Trophoblast cell (in vitro differentiated cells and primary cell): ENCODE results near the gene UAP1.
"Not testable (repeated sequence)": the region's sequence is repeated elsewhere in the genome, so short reads cannot be mapped to it uniquely, and the experiment has no call there.

Experiments
- DNase-seq, 2 donors: peaks; one replicate each; pipeline ENCODE4 v3.0.0-alpha.2; 2016
- H2AFZ ChIP-seq: 2 replicates; pipeline ENCODE4 v1.6.1; 2013; ENCODE audit warnings: low read length, moderate library complexity, mild to moderate bottlenecking; ENCODE audit not compliant: insufficient read depth, poor library complexity
- H2AK5ac ChIP-seq: 2 replicates; pipeline ENCODE4 v1.6.1; 2013; ENCODE audit warnings: mild to moderate bottlenecking, low read length
- H2BK120ac ChIP-seq: 2 replicates; pipeline ENCODE4 v1.6.1; 2013; ENCODE audit warnings: low read length, mild to moderate bottlenecking, moderate library complexity; ENCODE audit not compliant: insufficient read depth, poor library complexity
- H2BK12ac ChIP-seq: 2 replicates; pipeline ENCODE4 v1.6.1; 2013; ENCODE audit warnings: mild to moderate bottlenecking, low read length, moderate library complexity
- H2BK5ac ChIP-seq: 2 replicates; pipeline ENCODE4 v1.6.1; 2013; ENCODE audit warnings: low read length, low read depth, moderate library complexity, mild to moderate bottlenecking; ENCODE audit not compliant: poor library complexity
- H3K14ac ChIP-seq: 2 replicates; pipeline ENCODE4 v1.6.1; 2013; ENCODE audit warnings: mild to moderate bottlenecking, low read length
- H3K18ac ChIP-seq: 2 replicates; pipeline ENCODE4 v1.6.1; 2013; ENCODE audit warnings: mild to moderate bottlenecking, low read length
- H3K23ac ChIP-seq: 2 replicates; pipeline ENCODE4 v1.6.1; 2013; ENCODE audit warnings: low read length
- H3K27ac ChIP-seq: 2 replicates; pipeline ENCODE4 v1.5.1; 2013; ENCODE audit warnings: low read depth, mild to moderate bottlenecking, inconsistent platforms, low read length, moderate library complexity
- H3K27me3 ChIP-seq: 2 replicates; pipeline ENCODE4 v1.6.1; 2013; ENCODE audit warnings: inconsistent platforms, mild to moderate bottlenecking, low read length, moderate library complexity; ENCODE audit not compliant: insufficient read depth
- H3K36me3 ChIP-seq, 2 experiments: 1 replicate in 1 of 2; 2 replicates in 1 of 2; pipeline ENCODE4 v1.6.1; 2013; ENCODE audit warnings: low read length in 2 of 2, mild to moderate bottlenecking in 2 of 2, moderate library complexity in 1 of 2; ENCODE audit not compliant: insufficient read depth in 2 of 2, control insufficient read depth in 1 of 2
- H3K4ac ChIP-seq: 2 replicates; pipeline ENCODE4 v1.6.1; 2013; ENCODE audit warnings: low read depth, mild to moderate bottlenecking, low read length, moderate library complexity
- H3K4me1 ChIP-seq, 2 experiments: 1 replicate in 1 of 2; 2 replicates in 1 of 2; pipeline ENCODE4 v1.6.1; 2013; ENCODE audit warnings: low read length in 2 of 2, mild to moderate bottlenecking in 2 of 2, moderate library complexity in 1 of 2; ENCODE audit not compliant: insufficient read depth in 2 of 2, control insufficient read depth in 1 of 2
- H3K4me2 ChIP-seq: 2 replicates; pipeline ENCODE4 v1.6.1; 2013; ENCODE audit warnings: inconsistent platforms, mild to moderate bottlenecking, low read length, moderate library complexity
- H3K4me3 ChIP-seq: 2 replicates; pipeline ENCODE4 v1.5.1; 2013; ENCODE audit warnings: mild to moderate bottlenecking, low read depth, low read length, inconsistent platforms
- H3K79me1 ChIP-seq: one replicate; pipeline ENCODE4 v1.6.1; 2013; ENCODE audit warnings: low read length
- H3K79me2 ChIP-seq: 2 replicates; pipeline ENCODE4 v1.6.1; 2013; ENCODE audit warnings: low read length, mild to moderate bottlenecking; ENCODE audit not compliant: control insufficient read depth, insufficient read depth, poor library complexity
- H3K9ac ChIP-seq: 2 replicates; pipeline ENCODE4 v1.6.1; 2013; ENCODE audit warnings: mild to moderate bottlenecking, low read length
- H3K9me3 ChIP-seq: 2 replicates; pipeline ENCODE4 v1.6.1; 2013; ENCODE audit warnings: low read depth, mild to moderate bottlenecking, control low read depth, inconsistent platforms, low read length; ENCODE audit not compliant: insufficient read depth
- H4K12ac ChIP-seq: 2 replicates; pipeline ENCODE4 v1.6.1; 2013; ENCODE audit warnings: low read depth, mild to moderate bottlenecking, low read length, moderate library complexity
- H4K8ac ChIP-seq: 2 replicates; pipeline ENCODE4 v1.6.1; 2013; ENCODE audit warnings: low read depth, mild to moderate bottlenecking, low read length, moderate library complexity
- H4K91ac ChIP-seq: one replicate; pipeline ENCODE4 v1.6.1; 2013; ENCODE audit warnings: low read depth, mild to moderate bottlenecking, low read length, moderate library complexity
- WGBS: extraction: QIAGEN DNeasy Blood & Tissue Kit; methylation state at CpG from one replicate; pipeline ENCODE4 v1.1.7; 2013; ENCODE audit warnings: missing lambda C conversion rate; ENCODE audit not compliant: insufficient read length, insufficient coverage; ENCODE audit errors: extremely low coverage; 5-methylcytosine and 5-hydroxymethylcytosine counted together

UAP1 gene

DNA sequence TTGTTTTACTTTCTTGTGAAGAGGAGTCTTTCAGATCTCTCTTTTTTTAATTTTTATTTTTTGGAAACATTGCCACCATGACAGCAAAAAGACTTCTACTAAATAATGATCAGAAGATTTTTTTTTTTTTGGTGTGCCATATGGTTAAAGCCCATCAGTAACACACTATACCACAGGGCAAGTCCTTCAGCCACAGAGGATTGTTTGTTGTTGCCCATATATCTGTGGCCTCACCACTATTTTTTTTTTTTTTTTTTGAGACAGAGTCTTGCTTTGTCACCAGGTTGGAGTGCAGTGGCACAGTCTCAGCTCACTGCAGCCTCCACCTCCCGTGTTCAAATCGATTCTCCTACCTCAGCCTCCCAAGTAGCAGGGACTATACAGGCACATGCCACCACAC lies 29.2 kb downstream of the UAP1 start:
- H3K36me3 ChIP-seq, result peaks cover 18 to 27% of the 10 kb centered on the region in 2 experiments
- no peaks in the 10 kb centered on the region for H3K27me3 ChIP-seq

GRCh38 chr1:162596514-162597170 lies 35.1 kb downstream of the UAP1 start:
- WGBS, result no CpG with 5 or more reads among the region's 2 CpGs
- no peak overlapping the region for H2AK5ac ChIP-seq
- H2BK120ac ChIP-seq, result no peak overlapping the region
- H3K27me3 ChIP-seq, result no peaks in the 10 kb centered on the region
- H2BK12ac ChIP-seq, result no peak overlapping the region
- H3K14ac ChIP-seq, result no peak overlapping the region
- no peak overlapping the region for H4K8ac ChIP-seq
- no peak overlapping the region for H4K91ac ChIP-seq
- no peaks in the 10 kb centered on the region for H3K79me1 ChIP-seq
- H3K9ac ChIP-seq, result no peak overlapping the region
- H2BK5ac ChIP-seq, result no peak overlapping the region
- no peak for DNase-seq
- no peaks in the 10 kb centered on the region for H3K79me2 ChIP-seq
- H3K18ac ChIP-seq, result no peak overlapping the region
- H3K4me1 ChIP-seq, result no peaks in the 10 kb centered on the region
- H4K12ac ChIP-seq, result no peak overlapping the region
- no peaks in the 10 kb centered on the region for H3K9me3 ChIP-seq
- no peak overlapping the region for H2AFZ ChIP-seq
- H3K27ac ChIP-seq, result no peak overlapping the region
- no peak overlapping the region for H3K4ac ChIP-seq
- H3K4me3 ChIP-seq, result no peak overlapping the region
- H3K36me3 ChIP-seq, result peaks cover 10 to 16% of the 10 kb centered on the region in 2 experiments
- no peak overlapping the region for H3K4me2 ChIP-seq
- H3K23ac ChIP-seq, result no peak overlapping the region

More for the DNA sequence above, 29.2 kb downstream of the UAP1 start:
- no peak overlapping the region for H4K91ac ChIP-seq
- no peak overlapping the region for H3K18ac ChIP-seq
- no peak overlapping the region for H3K9ac ChIP-seq
- no peak for DNase-seq
- no peak overlapping the region for H2BK120ac ChIP-seq
- no peak overlapping the region for H3K23ac ChIP-seq
- no peak overlapping the region for H2AFZ ChIP-seq
- H3K79me1 ChIP-seq, result no peaks in the 10 kb centered on the region
- no peaks in the 10 kb centered on the region for H3K4me1 ChIP-seq
- no peak overlapping the region for H2AK5ac ChIP-seq
- H3K4me2 ChIP-seq, result no peak overlapping the region
- no peak overlapping the region for H4K8ac ChIP-seq
- WGBS, result no CpG with 5 or more reads among the region's 2 CpGs
- no peak overlapping the region for H3K27ac ChIP-seq
- no peaks in the 10 kb centered on the region for H3K79me2 ChIP-seq
- no peak overlapping the region for H3K4ac ChIP-seq
- H3K4me3 ChIP-seq, result no peak overlapping the region
- H3K14ac ChIP-seq, result no peak overlapping the region
- H3K9me3 ChIP-seq, result no peaks in the 10 kb centered on the region
- H4K12ac ChIP-seq, result no peak overlapping the region
- H2BK5ac ChIP-seq, result no peak overlapping the region
- no peak overlapping the region for H2BK12ac ChIP-seq

DNA sequence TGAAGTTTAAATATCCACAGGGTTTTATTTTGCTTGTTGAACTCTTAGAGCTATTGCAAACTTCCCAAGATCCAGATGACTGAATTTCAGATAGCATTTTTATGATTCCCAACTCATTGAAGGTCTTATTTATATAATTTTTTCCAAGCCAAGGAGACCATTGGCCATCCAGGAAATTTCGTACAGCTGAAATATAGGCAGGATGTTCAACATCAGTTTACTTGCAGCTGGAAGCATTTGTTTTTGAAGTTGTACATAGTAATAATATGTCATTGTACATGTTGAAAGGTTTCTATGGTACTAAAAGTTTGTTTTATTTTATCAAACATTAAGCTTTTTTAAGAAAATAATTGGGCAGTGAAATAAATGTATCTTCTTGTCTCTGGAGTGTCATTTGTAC lies 37.9 kb downstream of the UAP1 start:
- no peak overlapping the region for H3K23ac ChIP-seq

GRCh38 chr1:162603117-162603516 lies 41.6 kb downstream of the UAP1 start:
- H3K4me2 ChIP-seq, H3K4ac ChIP-seq, H4K12ac ChIP-seq, H3K27ac ChIP-seq, H2BK12ac ChIP-seq, H4K91ac ChIP-seq, H2AK5ac ChIP-seq, H2BK5ac ChIP-seq, H2BK120ac ChIP-seq, H3K9ac ChIP-seq, H3K79me2 ChIP-seq, H3K36me3 ChIP-seq, H3K18ac ChIP-seq, H3K14ac ChIP-seq, H4K8ac ChIP-seq, H3K4me3 ChIP-seq, H3K23ac ChIP-seq, DNase-seq, H3K9me3 ChIP-seq, H3K4me1 ChIP-seq, H2AFZ ChIP-seq, H3K27me3 ChIP-seq, H3K79me1 ChIP-seq: not testable (repeated sequence)
- no CpG with 5 or more reads among the region's 2 CpGs for WGBS

More for the DNA sequence above, 37.9 kb downstream of the UAP1 start:
- no peak overlapping the region for H2AK5ac ChIP-seq
- no peak overlapping the region for H3K4me3 ChIP-seq
- no peaks in the 10 kb centered on the region for H3K79me1 ChIP-seq
- no peak overlapping the region for H3K4ac ChIP-seq
- H3K14ac ChIP-seq, result no peak overlapping the region
- DNase-seq, result no peak
- no peak overlapping the region for H4K91ac ChIP-seq
- H3K9me3 ChIP-seq, result no peaks in the 10 kb centered on the region
- no peak overlapping the region for H3K18ac ChIP-seq
- H3K27me3 ChIP-seq, result no peaks in the 10 kb centered on the region
- H4K12ac ChIP-seq, result no peak overlapping the region
- no peak overlapping the region for H3K27ac ChIP-seq
- no peaks in the 10 kb centered on the region for H3K4me1 ChIP-seq
- H2AFZ ChIP-seq, result no peak overlapping the region
- no CpG with 5 or more reads among the region's 1 CpG for WGBS
- no peak overlapping the region for H2BK5ac ChIP-seq
- H2BK12ac ChIP-seq, result no peak overlapping the region
- H3K36me3 ChIP-seq, result peaks cover 2 to 5% of the 10 kb centered on the region in 2 experiments
- no peaks in the 10 kb centered on the region for H3K79me2 ChIP-seq
- no peak overlapping the region for H4K8ac ChIP-seq
- H3K4me2 ChIP-seq, result no peak overlapping the region
- no peak overlapping the region for H3K9ac ChIP-seq
- H2BK120ac ChIP-seq, result no peak overlapping the region
